MM.1S (cell line): ENCODE data around the gene UTS2B.

Experiments used
- EZH2phosphoT487 ChIP-seq: fragments of 300-600 bp; sonication (generic); IDR thresholded peaks from 2 replicates; pipeline ENCODE4 v1.6.1; 2018; ENCODE audit warnings: antibody characterized with exemption, low read length
- TF ChIP-seq, protein P1 (sequence below): fragments of 300-600 bp; sonication (generic); IDR thresholded peaks from 2 replicates; pipeline ENCODE4 v1.5.1; 2016; ENCODE audit warnings: antibody characterized with exemption, low read length, mixed read lengths

GRCh38 chr3:191240486-191240885 is 89.8 kb downstream of the UTS2B start:
- no peak for TF ChIP-seq EZH2phosphoT487
- TF ChIP-seq, protein P1, sequence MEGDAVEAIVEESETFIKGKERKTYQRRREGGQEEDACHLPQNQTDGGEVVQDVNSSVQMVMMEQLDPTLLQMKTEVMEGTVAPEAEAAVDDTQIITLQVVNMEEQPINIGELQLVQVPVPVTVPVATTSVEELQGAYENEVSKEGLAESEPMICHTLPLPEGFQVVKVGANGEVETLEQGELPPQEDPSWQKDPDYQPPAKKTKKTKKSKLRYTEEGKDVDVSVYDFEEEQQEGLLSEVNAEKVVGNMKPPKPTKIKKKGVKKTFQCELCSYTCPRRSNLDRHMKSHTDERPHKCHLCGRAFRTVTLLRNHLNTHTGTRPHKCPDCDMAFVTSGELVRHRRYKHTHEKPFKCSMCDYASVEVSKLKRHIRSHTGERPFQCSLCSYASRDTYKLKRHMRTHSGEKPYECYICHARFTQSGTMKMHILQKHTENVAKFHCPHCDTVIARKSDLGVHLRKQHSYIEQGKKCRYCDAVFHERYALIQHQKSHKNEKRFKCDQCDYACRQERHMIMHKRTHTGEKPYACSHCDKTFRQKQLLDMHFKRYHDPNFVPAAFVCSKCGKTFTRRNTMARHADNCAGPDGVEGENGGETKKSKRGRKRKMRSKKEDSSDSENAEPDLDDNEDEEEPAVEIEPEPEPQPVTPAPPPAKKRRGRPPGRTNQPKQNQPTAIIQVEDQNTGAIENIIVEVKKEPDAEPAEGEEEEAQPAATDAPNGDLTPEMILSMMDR = no peak
